Large intestine (tissue), 3 donors: ENCODE results near the gene ZNF77. TPM values are rescaled to one million over a fixed set of nuclear protein-coding genes. Genes with fewer than 3 reads are reported as not detected.
"Not testable (repeated sequence)": the region's sequence is repeated elsewhere in the genome, so short reads cannot be mapped to it uniquely, and the experiment has no call there.

Experiments
- DNase-seq, 2 donors: peaks; one replicate each; pipeline versions ENCODE4 v3.0.0 to v3.0.0-alpha.2; 2013
- H3K27ac ChIP-seq: one replicate; pipeline ENCODE4 v1.5.1; 2013; ENCODE audit warnings: low read length
- H3K27me3 ChIP-seq: 2 replicates; pipeline ENCODE4 v1.6.1; 2013; ENCODE audit warnings: low read length; ENCODE audit not compliant: control insufficient read depth, insufficient read depth
- H3K36me3 ChIP-seq: 2 replicates; pipeline ENCODE4 v1.6.1; 2013; ENCODE audit warnings: low read length; ENCODE audit not compliant: control insufficient read depth, insufficient read depth
- H3K4me1 ChIP-seq: one replicate; pipeline ENCODE4 v1.6.1; 2013; ENCODE audit warnings: low read length; ENCODE audit not compliant: control insufficient read depth, insufficient read depth
- H3K4me3 ChIP-seq: one replicate; pipeline ENCODE4 v1.5.1; 2013; ENCODE audit warnings: low read length
- H3K9me3 ChIP-seq: one replicate; pipeline ENCODE4 v1.6.1; 2013; ENCODE audit warnings: mild to moderate bottlenecking, low read depth, low read length, moderate library complexity; ENCODE audit not compliant: control insufficient read depth
- WGBS: methylation state at CpG from one replicate; pipeline ENCODE4 v1.1.5; 2013; ENCODE audit warnings: low lambda C conversion rate; ENCODE audit not compliant: insufficient coverage; 5-methylcytosine and 5-hydroxymethylcytosine counted together
- polyA plus RNA-seq: library from polyadenylated mRNA; unstranded; fragments of 120-200 nt; gene quantifications from one replicate; pipeline ENCODE4 v1.2.1, GENCODE V29; 2013

ZNF77 gene
- polyA plus RNA-seq, 1 donor, result 7.4 TPM

- no CpG with 5 or more reads among the region's 8 CpGs for WGBS
- peaks cover 18% of the 10 kb centered on the region for H3K4me1 ChIP-seq
- no peak overlapping the region for H3K27ac ChIP-seq
- no peak for DNase-seq
- H3K36me3 ChIP-seq, result no peaks in the 10 kb centered on the region
- peaks cover 21% of the 10 kb centered on the region for H3K27me3 ChIP-seq
- H3K4me3 ChIP-seq, result no peak overlapping the region
- no peaks in the 10 kb centered on the region for H3K9me3 ChIP-seq
Observed at GRCh38 chr19:2973229-2973628, 28.5 kb upstream of the ZNF77 start.

GRCh38 chr19:2970201-2970835, 25.5 kb upstream of the ZNF77 start:
- no CpG with 5 or more reads among the region's 9 CpGs for WGBS
- no peak for DNase-seq
- Histone ChIP-seq H3K36me3 (no peaks in the 10 kb centered on the region), H3K27ac (no peak overlapping the region), H3K27me3 (peaks cover 10% of the 10 kb centered on the region), H3K4me1 (peaks cover 4% of the 10 kb centered on the region), H3K9me3 (no peaks in the 10 kb centered on the region), H3K4me3 (no peak overlapping the region)

DNA sequence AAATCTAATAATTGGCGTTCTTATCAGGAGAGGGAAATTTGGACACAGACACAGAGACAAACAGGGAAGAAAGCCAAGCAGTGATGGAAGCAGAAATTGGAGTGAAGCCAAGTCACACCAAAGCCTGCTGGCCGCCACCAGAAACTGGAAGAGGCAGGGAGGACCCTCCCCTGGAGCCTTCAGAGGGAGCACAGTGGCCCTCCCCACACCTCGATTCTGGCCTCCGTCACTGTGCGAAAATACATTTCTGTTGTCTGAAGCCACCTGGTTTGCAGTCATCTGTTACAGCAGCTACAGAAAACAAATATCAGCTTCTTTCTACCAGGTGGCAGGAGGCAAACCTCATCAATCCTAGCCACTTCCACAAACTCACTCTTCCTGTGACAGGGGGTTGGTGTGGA, 24.3 kb upstream of the ZNF77 start:
- Histone ChIP-seq H3K4me1 (peaks cover 4% of the 10 kb centered on the region), H3K27ac (no peak overlapping the region), H3K36me3 (no peaks in the 10 kb centered on the region), H3K9me3 (peaks cover 3% of the 10 kb centered on the region), H3K4me3 (no peak overlapping the region), H3K27me3 (peaks cover 1% of the 10 kb centered on the region)
- peak; percentile 49 to 60 for DNase-seq
- WGBS, result no CpG with 5 or more reads among the region's 5 CpGs

GRCh38 chr19:2967972-2968371, 23.2 kb upstream of the ZNF77 start:
- no peak for DNase-seq
- 80% methylated on average over 1 of the region's 8 CpGs for WGBS

DNA sequence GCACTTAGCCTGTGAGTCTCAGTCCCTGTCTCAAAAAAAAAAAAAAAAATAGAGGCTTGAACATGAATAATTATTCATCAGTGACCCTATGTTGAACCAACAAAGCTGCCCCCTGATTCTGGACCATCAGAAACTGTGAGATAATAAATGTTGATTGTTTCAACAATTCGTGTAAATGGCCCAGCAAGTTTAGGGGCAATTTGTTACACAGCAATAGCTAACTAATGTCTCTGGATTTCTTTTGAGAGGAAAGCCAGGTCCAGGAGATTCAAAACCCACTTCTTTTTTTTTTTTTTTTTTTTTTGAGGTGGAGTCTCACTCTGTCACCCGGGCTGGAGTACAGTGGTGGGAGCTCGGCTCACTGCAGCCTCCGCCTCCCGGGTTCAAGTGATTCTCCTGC, 20.1 kb upstream of the ZNF77 start:
- Histone ChIP-seq H3K9me3 (peaks cover 3% of the 10 kb centered on the region), H3K4me1 (peaks cover 4% of the 10 kb centered on the region), H3K27ac (no peak overlapping the region), H3K36me3 (no peaks in the 10 kb centered on the region), H3K4me3 (no peak overlapping the region), H3K27me3 (no peaks in the 10 kb centered on the region)
- DNase-seq, result no peak
- 83% methylated on average over 1 of the region's 5 CpGs for WGBS

More at GRCh38 chr19:2967972-2968371, 23.2 kb upstream of the ZNF77 start:
- peaks cover 3% of the 10 kb centered on the region for H3K9me3 ChIP-seq
- no peaks in the 10 kb centered on the region for H3K27me3 ChIP-seq
- H3K36me3 ChIP-seq, result no peaks in the 10 kb centered on the region
- no peak overlapping the region for H3K27ac ChIP-seq
- no peak overlapping the region for H3K4me3 ChIP-seq
- H3K4me1 ChIP-seq, result peaks cover 4% of the 10 kb centered on the region

DNA sequence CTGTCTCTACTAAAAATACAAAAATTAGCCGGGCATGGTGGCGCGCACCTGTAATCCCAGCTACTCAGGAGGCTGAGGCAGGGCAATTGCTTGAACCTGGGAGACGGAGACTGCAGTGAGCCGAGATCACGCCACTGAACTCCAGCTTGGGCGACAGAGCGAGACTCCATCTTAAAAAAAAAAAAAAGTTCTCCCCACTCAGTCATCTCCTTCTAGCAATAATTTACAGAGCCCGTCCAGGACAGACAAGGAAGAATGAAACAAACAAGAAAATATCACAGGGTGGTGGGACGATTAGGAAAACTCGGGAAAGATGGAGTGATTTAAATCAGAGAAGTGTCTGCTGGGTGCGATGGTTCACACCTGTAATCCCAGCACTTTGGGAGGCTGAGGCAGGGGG, 18.9 kb upstream of the ZNF77 start:
- H3K27ac ChIP-seq, H3K9me3 ChIP-seq, H3K4me1 ChIP-seq, DNase-seq, H3K36me3 ChIP-seq, H3K27me3 ChIP-seq, H3K4me3 ChIP-seq: not testable (repeated sequence)
- 28% methylated on average over 4 of the region's 12 CpGs for WGBS

- H3K27ac ChIP-seq, result no peak overlapping the region
- H3K27me3 ChIP-seq, result no peaks in the 10 kb centered on the region
- no peaks in the 10 kb centered on the region for H3K4me1 ChIP-seq
- H3K4me3 ChIP-seq, result no peak overlapping the region
- H3K9me3 ChIP-seq, result peaks cover 3% of the 10 kb centered on the region
- H3K36me3 ChIP-seq, result no peaks in the 10 kb centered on the region
- WGBS, result 60% methylated on average over 1 of the region's 5 CpGs
- DNase-seq, result no peak
Observed at GRCh38 chr19:2963122-2963521, 18.4 kb upstream of the ZNF77 start.

DNA sequence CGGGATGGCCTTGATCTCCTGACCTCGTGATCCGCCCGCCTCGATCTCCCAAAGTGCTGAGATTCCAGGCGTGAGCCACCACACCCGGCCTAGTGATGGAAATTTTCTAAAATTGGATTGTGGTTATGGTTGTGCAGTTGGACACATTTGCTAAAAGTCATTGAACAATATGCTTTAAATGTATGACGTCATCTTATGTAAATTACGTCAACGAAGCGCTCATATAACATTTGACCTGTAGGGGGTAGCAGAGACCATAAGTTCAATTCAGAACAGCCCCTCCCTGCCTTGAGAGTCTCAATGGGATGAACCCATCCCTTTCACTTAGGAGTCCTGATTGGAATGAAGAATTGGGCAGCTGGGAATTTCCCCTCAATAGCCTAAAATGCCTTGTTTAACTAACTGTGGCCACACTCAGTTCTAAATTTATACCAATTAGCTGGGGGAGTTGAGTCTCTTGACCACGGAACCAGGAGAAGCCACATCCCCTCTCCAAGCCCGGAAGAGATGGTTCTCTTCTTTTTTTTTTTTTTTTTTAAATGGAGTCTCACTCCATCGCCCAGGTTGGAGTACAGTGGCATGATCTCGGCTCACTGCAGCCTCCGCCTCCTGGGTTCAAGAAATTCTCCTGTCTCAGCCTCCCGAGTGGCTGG, 17.4 kb upstream of the ZNF77 start:
- DNase-seq, result peak; percentile 59 to 64
- H3K36me3 ChIP-seq, result no peaks in the 10 kb centered on the region
- no CpG with 5 or more reads among the region's 17 CpGs for WGBS
- H3K4me1 ChIP-seq, result no peaks in the 10 kb centered on the region
- no peaks in the 10 kb centered on the region for H3K27me3 ChIP-seq
- H3K27ac ChIP-seq, result no peak overlapping the region
- no peak overlapping the region for H3K4me3 ChIP-seq
- peaks cover 3% of the 10 kb centered on the region for H3K9me3 ChIP-seq

DNA sequence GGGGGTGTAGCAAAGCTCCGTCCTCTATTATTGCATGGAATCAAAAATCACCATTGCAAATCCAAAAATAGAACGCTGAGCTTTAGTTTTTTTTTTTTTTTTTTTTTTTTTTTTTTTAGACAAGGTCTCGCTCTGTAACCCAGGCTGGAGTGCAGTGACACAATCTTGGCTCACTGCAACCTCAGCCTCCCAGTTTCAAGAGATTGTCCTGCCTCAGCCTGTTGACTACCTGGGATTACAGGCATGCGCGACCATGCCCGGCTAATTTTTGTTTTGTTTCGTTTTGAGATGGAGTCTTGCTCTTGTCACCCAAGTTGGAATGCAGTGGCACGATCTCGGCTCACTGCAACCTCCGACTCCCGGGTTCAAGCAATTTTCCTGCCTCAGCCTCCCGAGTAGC, 15.3 kb upstream of the ZNF77 start:
- WGBS, result no CpG with 5 or more reads among the region's 12 CpGs
- Histone ChIP-seq H3K4me3 (no peak overlapping the region), H3K9me3 (peaks cover 3% of the 10 kb centered on the region), H3K27ac (no peak overlapping the region), H3K4me1 (no peaks in the 10 kb centered on the region), H3K36me3 (no peaks in the 10 kb centered on the region), H3K27me3 (no peaks in the 10 kb centered on the region)
- no peak for DNase-seq

- Histone ChIP-seq H3K27ac (no peak overlapping the region), H3K36me3 (no peaks in the 10 kb centered on the region), H3K9me3 (no peaks in the 10 kb centered on the region), H3K4me3 (no peak overlapping the region), H3K27me3 (no peaks in the 10 kb centered on the region), H3K4me1 (peaks cover 6% of the 10 kb centered on the region)
- WGBS, result 100% methylated on average over 1 of the region's 5 CpGs
- DNase-seq, result no peak
Observed at GRCh38 chr19:2957160-2957559, 12.4 kb upstream of the ZNF77 start.
